ENCODE results near the gene C3orf18. TPM values are rescaled to one million over a fixed set of nuclear protein-coding genes. Genes with fewer than 3 reads are reported as not detected.

C3orf18 gene
- total RNA-seq, 1 experiment from 2014 or later = 1.3 TPM

- TF ChIP-seq CTCF (IDR thresholded peaks at IDR 0.05; ENCODE audit: unreplicated experiment) = no peak
- ChIA-PET CTCF (interaction anchor here (0.6 to 4.2 kb wide), 7 partner anchors 20 to 797 kb away, joined by 3 to 33 read pairs (median 4); partner anchors contain the start of gene MAPKAPK3), POLR2A (interaction anchor here (0.8 to 1.5 kb wide), 3 partner anchors 10 to 255 kb away, joined by 3 to 4 read pairs (median 3); no protein-coding TSS in a partner anchor)
- Mint-ChIP-seq H3K4me3 (ENCODE audit: unreplicated experiment) (no peak overlapping the region), H3K27me3 (ENCODE audit: insufficient read depth, unreplicated experiment) (no peaks in the 10 kb centered on the region), H3K9me3 (ENCODE audit: unreplicated experiment) (no peaks in the 10 kb centered on the region), H3K36me3 (ENCODE audit: insufficient read depth, unreplicated experiment) (no peaks in the 10 kb centered on the region), H3K27ac (ENCODE audit: low read depth, unreplicated experiment) (no peak overlapping the region), H3K4me1 (ENCODE audit: insufficient read depth, unreplicated experiment) (peaks cover under 1% of the 10 kb centered on the region)
- BruUV-seq (replicated peaks) = no TSS peak
- DNase-seq (ENCODE audit: unreplicated experiment) = no peak
- intact Hi-C loops (cut with micrococcal nuclease) = no loop called here
Measured at GRCh38 chr3:50592568-50592967, 25.0 kb upstream of the C3orf18 start.

DNA sequence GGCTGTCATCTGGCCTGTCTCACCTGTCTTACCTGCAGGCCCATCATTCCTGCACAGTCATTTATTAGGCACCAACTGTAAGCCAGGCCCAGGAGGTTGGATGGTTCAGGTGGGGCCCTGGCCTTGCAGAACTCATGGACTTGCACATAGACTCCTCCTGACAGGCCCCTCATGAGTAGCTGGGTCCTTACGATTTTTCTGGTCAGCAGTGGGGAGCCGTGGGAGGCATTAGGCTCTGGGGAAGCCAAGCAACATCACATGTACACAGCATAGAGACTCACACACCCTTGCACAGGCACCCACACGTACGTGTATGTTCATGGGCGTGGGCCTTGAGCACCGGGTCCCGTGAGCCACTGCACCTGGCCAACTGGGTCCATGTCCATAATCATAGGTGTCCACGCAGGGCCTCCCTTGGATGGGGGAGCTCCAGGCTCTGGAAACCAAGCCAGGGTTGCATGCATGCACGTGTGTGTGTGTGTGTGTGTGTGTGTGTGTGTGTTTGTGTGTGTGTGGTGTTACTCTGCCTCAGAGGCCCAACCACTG, 23.7 kb upstream of the C3orf18 start:
- no TSS peak for BruUV-seq (replicated peaks)
- no peaks in the 10 kb centered on the region for H3K27me3 Mint-ChIP-seq (ENCODE audit: insufficient read depth, unreplicated experiment)
- H3K36me3 Mint-ChIP-seq (ENCODE audit: insufficient read depth, unreplicated experiment) = no peaks in the 10 kb centered on the region
- H3K4me1 Mint-ChIP-seq (ENCODE audit: insufficient read depth, unreplicated experiment) = peaks cover 5% of the 10 kb centered on the region
- intact Hi-C loops (cut with micrococcal nuclease) = no loop called here
- POLR2A ChIA-PET = interaction anchor here (0.7 to 1.5 kb wide), 3 partner anchors 10 to 22 kb away, joined by 3 read pairs; partner anchors contain the start of gene HEMK1
- H3K4me3 Mint-ChIP-seq (ENCODE audit: unreplicated experiment) = no peak overlapping the region
- TF ChIP-seq CTCF (IDR thresholded peaks at IDR 0.05; ENCODE audit: unreplicated experiment) = no peak
- H3K9me3 Mint-ChIP-seq (ENCODE audit: unreplicated experiment) = no peaks in the 10 kb centered on the region
- CTCF ChIA-PET = interaction anchor here (0.6 to 4.2 kb wide), 4 partner anchors 19 to 54 kb away, joined by 3 to 33 read pairs (median 8); partner anchors contain the start of gene MAPKAPK3
- no peak for DNase-seq (ENCODE audit: unreplicated experiment)
- H3K27ac Mint-ChIP-seq (ENCODE audit: low read depth, unreplicated experiment) = no peak overlapping the region

DNA sequence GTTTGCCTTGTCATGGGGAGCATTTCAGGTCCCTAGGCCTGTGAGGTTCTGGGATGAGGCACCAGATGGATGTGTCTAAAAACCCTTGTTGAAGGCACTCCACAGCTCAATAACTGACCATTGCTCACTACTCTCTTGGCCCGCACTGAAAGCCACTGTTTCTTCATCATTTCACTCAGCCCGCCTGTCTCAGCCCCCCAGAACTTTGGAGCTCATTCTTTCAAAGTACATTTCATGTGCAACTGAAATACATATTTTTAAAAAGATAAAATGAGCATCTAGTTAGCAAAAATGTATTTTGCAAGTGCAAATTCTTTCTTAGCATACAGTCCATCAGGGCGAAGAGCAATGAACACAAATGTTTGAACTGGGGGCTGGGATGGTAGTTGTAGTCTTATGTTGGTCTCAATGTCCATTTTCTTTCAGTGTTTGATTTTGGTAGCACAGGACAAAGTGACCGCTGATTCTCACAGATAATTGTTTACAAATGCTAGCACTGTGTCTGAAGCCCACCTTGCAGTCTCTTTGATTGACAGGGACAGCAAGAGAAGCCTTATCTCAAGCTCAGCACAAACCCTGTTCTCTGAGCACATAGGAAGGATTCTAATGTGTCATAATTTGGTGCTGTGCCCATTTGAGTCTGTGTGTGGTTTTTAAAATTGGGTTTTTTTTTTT, 21.3 kb upstream of the C3orf18 start:
- Mint-ChIP-seq H3K27ac (ENCODE audit: low read depth, unreplicated experiment) (no peak overlapping the region), H3K36me3 (ENCODE audit: insufficient read depth, unreplicated experiment) (no peaks in the 10 kb centered on the region), H3K4me3 (ENCODE audit: unreplicated experiment) (no peak overlapping the region), H3K9me3 (ENCODE audit: unreplicated experiment) (no peaks in the 10 kb centered on the region), H3K4me1 (ENCODE audit: insufficient read depth, unreplicated experiment) (peaks cover 12% of the 10 kb centered on the region), H3K27me3 (ENCODE audit: insufficient read depth, unreplicated experiment) (no peaks in the 10 kb centered on the region)
- ChIA-PET CTCF (interaction anchor here (0.6 to 5.8 kb wide), 6 partner anchors 11 to 121 kb away, joined by 3 to 71 read pairs (median 4); partner anchors contain the start of gene CISH), POLR2A (interaction anchor here (0.8 to 3.9 kb wide), 6 partner anchors 10 to 238 kb away, joined by 3 to 15 read pairs (median 6); partner anchors contain the start of genes CYB561D2, HEMK1 and NPRL2)
- no peak for TF ChIP-seq CTCF (IDR thresholded peaks at IDR 0.05; ENCODE audit: unreplicated experiment)
- no TSS peak for BruUV-seq (replicated peaks)
- intact Hi-C loops (cut with micrococcal nuclease) = no loop called here
- no peak for DNase-seq (ENCODE audit: unreplicated experiment)
